Measurements from ENCODE around the gene MCC. TPM values are rescaled to one million over a fixed set of nuclear protein-coding genes. Genes with fewer than 3 reads are reported as not detected.

MCC gene
- total RNA-seq, 2 donors from 2014 or later: 164 to 187 TPM

GRCh38 chr5:113162770-113163169 lies 325.5 kb downstream of the MCC start:
- Mint-ChIP-seq H3K4me3 (no peak overlapping the region), H3K36me3 (ENCODE audit: low read depth) (peaks cover 42% of the 10 kb centered on the region), H3K27me3 (ENCODE audit: insufficient read depth) (no peaks in the 10 kb centered on the region), H3K9me3 (no peaks in the 10 kb centered on the region), H3K4me1 (peaks cover 80% of the 10 kb centered on the region), H3K27ac (no peak overlapping the region)
- 0 to 55% methylated on average over 1 to 3 of the region's 3 CpGs for WGBS, 2 experiments (ENCODE audit: insufficient coverage in 1 of 2, insufficient read length in 1 of 2)
- Histone ChIP-seq H3K36me3 (ENCODE audit: control insufficient read depth, insufficient read depth, low read length) (peaks cover 55% of the 10 kb centered on the region), H3K27ac (ENCODE audit: low read depth, low read length) (no peak overlapping the region), H3K4me1 (ENCODE audit: control insufficient read depth, insufficient read depth, low read length) (peaks cover 41% of the 10 kb centered on the region), H3K9me3 (ENCODE audit: control insufficient read depth, low read length) (no peaks in the 10 kb centered on the region), H3K9ac (ENCODE audit: extremely low read depth, low read length, poor library complexity, severe bottlenecking) (no peak overlapping the region), H3K4me3 (ENCODE audit: low read length) (no peak overlapping the region), H3K27me3 (ENCODE audit: control insufficient read depth, insufficient read depth, low read length, poor library complexity, severe bottlenecking) (no peaks in the 10 kb centered on the region)
- DNase-seq: no peak
- no peak for TF ChIP-seq CTCF (conservative IDR thresholded peaks at IDR 0.05)

GRCh38 chr5:113162208-113162607 lies 326.0 kb downstream of the MCC start:
- no peak for DNase-seq
- peaks cover 52% of the 10 kb centered on the region for H3K36me3 ChIP-seq (ENCODE audit: control insufficient read depth, insufficient read depth, low read length)
- no peaks in the 10 kb centered on the region for H3K9me3 ChIP-seq (ENCODE audit: control insufficient read depth, low read length)
- no peaks in the 10 kb centered on the region for H3K27me3 ChIP-seq (ENCODE audit: control insufficient read depth, insufficient read depth, low read length, poor library complexity, severe bottlenecking)
- H3K4me1 ChIP-seq (ENCODE audit: control insufficient read depth, insufficient read depth, low read length): peaks cover 43% of the 10 kb centered on the region
- H3K27me3 Mint-ChIP-seq (ENCODE audit: insufficient read depth): no peaks in the 10 kb centered on the region
- H3K36me3 Mint-ChIP-seq (ENCODE audit: low read depth): peaks cover 37% of the 10 kb centered on the region
- TF ChIP-seq CTCF (conservative IDR thresholded peaks at IDR 0.05): no peak
- H3K27ac ChIP-seq (ENCODE audit: low read depth, low read length): no peak overlapping the region
- H3K4me3 Mint-ChIP-seq: no peak overlapping the region
- 89 to 100% methylated on average over 1 to 3 of the region's 3 CpGs for WGBS, 2 experiments (ENCODE audit: insufficient coverage in 1 of 2, insufficient read length in 1 of 2)
- no peak overlapping the region for H3K9ac ChIP-seq (ENCODE audit: extremely low read depth, low read length, poor library complexity, severe bottlenecking)
- no peaks in the 10 kb centered on the region for H3K9me3 Mint-ChIP-seq
- no peak overlapping the region for H3K4me3 ChIP-seq (ENCODE audit: low read length)
- H3K27ac Mint-ChIP-seq: no peak overlapping the region
- peaks cover 80% of the 10 kb centered on the region for H3K4me1 Mint-ChIP-seq

- no peak overlapping the region for H3K4me3 Mint-ChIP-seq
- peaks cover 43% of the 10 kb centered on the region for H3K4me1 ChIP-seq (ENCODE audit: control insufficient read depth, insufficient read depth, low read length)
- H3K9ac ChIP-seq (ENCODE audit: extremely low read depth, low read length, poor library complexity, severe bottlenecking): no peak overlapping the region
- H3K27ac Mint-ChIP-seq: no peak overlapping the region
- H3K27me3 ChIP-seq (ENCODE audit: control insufficient read depth, insufficient read depth, low read length, poor library complexity, severe bottlenecking): no peaks in the 10 kb centered on the region
- no peak for TF ChIP-seq CTCF (conservative IDR thresholded peaks at IDR 0.05)
- H3K36me3 Mint-ChIP-seq (ENCODE audit: low read depth): peaks cover 33% of the 10 kb centered on the region
- DNase-seq: no peak
- H3K4me1 Mint-ChIP-seq: peaks cover 80% of the 10 kb centered on the region
- H3K4me3 ChIP-seq (ENCODE audit: low read length): no peak overlapping the region
- peaks cover 52% of the 10 kb centered on the region for H3K36me3 ChIP-seq (ENCODE audit: control insufficient read depth, insufficient read depth, low read length)
- H3K27me3 Mint-ChIP-seq (ENCODE audit: insufficient read depth): no peaks in the 10 kb centered on the region
- H3K9me3 Mint-ChIP-seq: no peaks in the 10 kb centered on the region
- no peaks in the 10 kb centered on the region for H3K9me3 ChIP-seq (ENCODE audit: control insufficient read depth, low read length)
- WGBS, 2 experiments (ENCODE audit: insufficient coverage in 1 of 2, insufficient read length in 1 of 2): 77% methylated on average over 6 of the region's 6 CpGs; no CpG with 5 or more reads in 1 of the 2 experiments
- H3K27ac ChIP-seq (ENCODE audit: low read depth, low read length): no peak overlapping the region
These were observed 326.4 kb downstream of the MCC start for GRCh38 chr5:113161806-113162205.
